ENCODE results near the gene MGRN1. TPM values are rescaled to one million over a fixed set of nuclear protein-coding genes. Genes with fewer than 3 reads are reported as not detected.

Gene MGRN1
- total RNA-seq (2022), result 61.3 and 62.9 TPM in 2 replicates
- percentile 61 among the genes with signal in this experiment for Bru-seq, nascent RNA
- BruChase-seq, experiment 1, labeled RNA remaining after a 6-hour chase, result percentile 73 among the genes with signal in this experiment
- percentile 67 among the genes with signal in this experiment for BruChase-seq, experiment 2, labeled RNA remaining after a 2-hour chase
- long read RNA-seq, full-length matches to known transcripts, result 13 of 32 reads
- long read RNA-seq, partial matches to known transcripts, result 5 of 32 reads
- long read RNA-seq, other reads (novel, unspliced or antisense), result 14 of 32 reads

- no TSS peak for BruUV-seq (replicated peaks)
- CTCF ChIA-PET, result interaction anchor here (0.5 to 3.5 kb wide), 26 partner anchors 9 to 233 kb away, joined by 3 to 25 read pairs (median 4); partner anchors contain the start of genes ANKS3, DNAAF8, NMRAL1 and UBALD1
These were observed at the start of gene MGRN1 for GRCh38 chr16:4624015-4624826. TSS of gene MGRN1 (plus strand) at chr16:4624826. CDS start at chr16:4624961, 135 bp downstream.

DNA sequence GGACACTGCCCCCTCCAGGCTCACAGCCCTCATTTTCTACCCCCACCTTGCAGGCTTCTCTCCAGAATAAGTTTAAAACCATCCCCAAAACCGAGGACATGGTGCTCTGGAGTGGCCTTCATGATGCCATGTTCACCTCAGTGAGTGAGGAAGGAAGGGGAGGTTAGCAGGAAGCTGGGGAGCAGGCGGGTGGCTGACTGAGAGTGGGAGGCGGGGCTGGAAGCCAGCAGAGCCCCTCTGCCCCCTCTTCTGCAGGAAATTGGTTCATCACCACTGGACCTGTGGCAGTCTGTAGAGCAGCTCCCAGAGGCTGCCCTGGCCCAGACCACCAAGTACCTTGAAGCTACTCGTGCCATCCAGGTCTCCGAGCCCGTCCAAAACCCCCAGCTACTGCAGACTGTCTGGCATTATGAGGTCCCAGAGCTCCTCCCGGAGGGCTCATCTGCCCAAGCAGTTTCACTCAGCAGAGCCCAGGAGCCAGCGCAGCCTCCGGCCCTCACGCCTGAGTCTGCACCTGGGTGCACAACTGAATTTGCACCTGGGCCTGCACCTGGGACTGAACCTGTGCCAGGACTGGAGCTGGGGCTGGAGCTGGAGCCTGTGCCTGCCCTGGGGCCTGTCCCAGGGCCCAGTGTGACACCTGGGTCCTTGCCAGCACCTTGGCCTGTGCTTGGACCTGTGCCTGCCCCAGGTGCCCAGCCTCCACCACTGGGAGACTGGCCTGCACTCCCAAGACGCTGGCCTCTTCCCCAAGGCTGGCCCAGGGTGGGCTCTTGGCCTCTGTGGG, 49.5 kb upstream of the MGRN1 start:
- DNase-seq (ENCODE audit: unreplicated experiment), result no peak
- Mint-ChIP-seq H3K36me3 (ENCODE audit: insufficient read depth, unreplicated experiment) (no peaks in the 10 kb centered on the region), H3K27ac (ENCODE audit: low read depth, unreplicated experiment) (no peak overlapping the region), H3K4me1 (ENCODE audit: insufficient read depth, unreplicated experiment) (peaks cover 5% of the 10 kb centered on the region), H3K4me3 (ENCODE audit: unreplicated experiment) (no peak overlapping the region), H3K9me3 (ENCODE audit: unreplicated experiment) (no peaks in the 10 kb centered on the region), H3K27me3 (ENCODE audit: insufficient read depth, unreplicated experiment) (no peaks in the 10 kb centered on the region)
- ChIA-PET POLR2A (no interaction called here), CTCF (interaction anchor here (1.1 to 2.5 kb wide), 3 partner anchors 10 to 69 kb away, joined by 3 to 10 read pairs (median 5); no protein-coding TSS in a partner anchor)
- intact Hi-C loops (cut with micrococcal nuclease), result no loop called here
- no TSS peak for BruUV-seq (replicated peaks)
- TF ChIP-seq CTCF (IDR thresholded peaks at IDR 0.05; ENCODE audit: unreplicated experiment), result no peak

More at GRCh38 chr16:4624015-4624826, at the start of gene MGRN1:
- Mint-ChIP-seq H3K9me3 (ENCODE audit: unreplicated experiment) (no peaks in the 10 kb centered on the region), H3K4me3 (ENCODE audit: unreplicated experiment) (peak within 1 kb of the TSS; percentile 99), H3K27ac (ENCODE audit: low read depth, unreplicated experiment) (peak within 1 kb of the TSS; percentile 99), H3K4me1 (ENCODE audit: insufficient read depth, unreplicated experiment) (peaks cover 13% of the 10 kb centered on the region), H3K27me3 (ENCODE audit: insufficient read depth, unreplicated experiment) (no peaks in the 10 kb centered on the region), H3K36me3 (ENCODE audit: insufficient read depth, unreplicated experiment) (peaks cover 34% of the 10 kb centered on the region)
- intact Hi-C loops (cut with micrococcal nuclease), result no loop called here
- DNase-seq (ENCODE audit: unreplicated experiment), result peak; percentile 97
- peak; percentile 89 for TF ChIP-seq CTCF (IDR thresholded peaks at IDR 0.05; ENCODE audit: unreplicated experiment)
- POLR2A ChIA-PET, result interaction anchor here (0.6 to 5.3 kb wide), 7 partner anchors 8 to 250 kb away, joined by 3 to 51 read pairs (median 3); partner anchors contain the start of gene UBALD1

- POLR2A ChIA-PET, result no interaction called here
- no peak for TF ChIP-seq CTCF (IDR thresholded peaks at IDR 0.05; ENCODE audit: unreplicated experiment)
- no TSS peak for BruUV-seq (replicated peaks)
- peaks cover 11% of the 10 kb centered on the region for H3K4me1 Mint-ChIP-seq (ENCODE audit: insufficient read depth, unreplicated experiment)
- no peak overlapping the region for H3K27ac Mint-ChIP-seq (ENCODE audit: low read depth, unreplicated experiment)
- no peak overlapping the region for H3K4me3 Mint-ChIP-seq (ENCODE audit: unreplicated experiment)
- H3K9me3 Mint-ChIP-seq (ENCODE audit: unreplicated experiment), result no peaks in the 10 kb centered on the region
- DNase-seq (ENCODE audit: unreplicated experiment), result no peak
- H3K36me3 Mint-ChIP-seq (ENCODE audit: insufficient read depth, unreplicated experiment), result no peaks in the 10 kb centered on the region
- intact Hi-C loops (cut with micrococcal nuclease), result no loop called here
- no peaks in the 10 kb centered on the region for H3K27me3 Mint-ChIP-seq (ENCODE audit: insufficient read depth, unreplicated experiment)
- CTCF ChIA-PET, result interaction anchor here (0.6 to 2.5 kb wide), 3 partner anchors 9 to 66 kb away, joined by 3 to 10 read pairs (median 3); no protein-coding TSS in a partner anchor
These were observed 48.6 kb upstream of the MGRN1 start for GRCh38 chr16:4576008-4576407.

Data from MCF 10A (cell line).